Right ventricle myocardium superior (tissue), 1 donor: ENCODE measurements around the gene HOXC12. TPM values are rescaled to one million over a fixed set of nuclear protein-coding genes. Genes with fewer than 3 reads are reported as not detected.

Experiments used
- ATAC-seq: fragments of 200-7000 bp; cut with Tn5 transposase; one replicate; pipeline ENCODE4 v1.9.1; 2020; ENCODE audit warnings: mild to moderate bottlenecking; ENCODE audit not compliant: poor library complexity
- DNase-seq: peaks from one replicate; pipeline ENCODE4 v3.0.0-alpha.2; 2020
- intact Hi-C: fragments of 100-400 bp; cut with DNase I; formaldehyde crosslinking; loops from one replicate; pipeline ENCODE4 v1.11.2; 2022
- total RNA-seq: library from RNA; stranded (reverse); fragmentation: NEBNext Ultra II Directional; extraction: Animal tissue kit (Norgen Biotek cat#: 25700); gene quantifications from one replicate; pipeline ENCODE4 v1.2.1, GENCODE V29; 2021
- donor health status: DM: no; HTN: yes; CAD: no; lungs with severe emphysema.

HOXC12 gene
- total RNA-seq, 1 donor from 2014 or later: not detected

DNA sequence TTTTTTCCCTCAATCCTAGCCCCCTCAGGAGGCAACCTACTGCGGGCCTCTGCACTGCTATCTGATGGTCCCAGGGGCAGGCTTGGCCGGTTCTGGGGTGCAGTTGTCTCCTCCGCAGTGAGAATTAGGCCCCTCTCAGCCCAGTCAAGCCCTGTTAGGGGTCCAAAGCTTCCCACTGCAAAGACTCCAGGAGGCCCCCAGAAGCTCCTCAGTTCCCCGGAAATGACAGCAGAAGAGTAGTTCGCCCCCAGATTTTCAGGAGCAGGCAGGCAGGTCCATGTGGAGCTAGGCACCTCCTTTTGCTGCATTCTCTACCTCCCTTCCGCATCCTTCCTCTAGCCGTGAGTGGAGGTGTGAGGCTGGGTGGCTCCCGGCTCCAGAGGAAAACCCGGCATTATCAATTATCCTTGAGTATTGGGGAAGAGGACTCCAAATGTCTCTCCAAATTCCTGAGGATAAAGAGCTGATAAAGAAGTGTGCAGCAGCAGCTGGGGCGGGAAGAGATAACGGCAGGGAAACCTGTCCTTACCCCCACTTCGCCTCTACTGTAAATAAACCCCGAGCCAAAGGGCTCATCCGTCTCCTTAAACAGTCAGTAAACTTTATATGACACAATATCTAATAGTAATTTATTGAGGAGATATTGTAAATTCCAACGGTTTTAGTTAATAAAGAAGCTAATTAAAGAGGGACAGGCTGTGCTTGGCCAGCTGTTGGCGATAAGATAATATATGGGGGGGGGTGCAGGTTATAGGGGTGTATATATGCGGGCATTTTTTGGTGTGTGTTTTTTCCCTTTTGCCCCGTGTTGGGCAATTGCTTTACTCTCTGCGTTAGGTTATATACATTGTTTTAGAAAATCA is 641 bp upstream of the HOXC12 start:
- intact Hi-C loops: no loop called here
- ATAC-seq (no peak), DNase-seq (no peak)

- intact Hi-C loops: no loop called here
- DNase-seq: no peak
- no peak for ATAC-seq
These were observed 503 bp downstream of the HOXC12 start for GRCh38 chr12:53955036-53955775.

DNA sequence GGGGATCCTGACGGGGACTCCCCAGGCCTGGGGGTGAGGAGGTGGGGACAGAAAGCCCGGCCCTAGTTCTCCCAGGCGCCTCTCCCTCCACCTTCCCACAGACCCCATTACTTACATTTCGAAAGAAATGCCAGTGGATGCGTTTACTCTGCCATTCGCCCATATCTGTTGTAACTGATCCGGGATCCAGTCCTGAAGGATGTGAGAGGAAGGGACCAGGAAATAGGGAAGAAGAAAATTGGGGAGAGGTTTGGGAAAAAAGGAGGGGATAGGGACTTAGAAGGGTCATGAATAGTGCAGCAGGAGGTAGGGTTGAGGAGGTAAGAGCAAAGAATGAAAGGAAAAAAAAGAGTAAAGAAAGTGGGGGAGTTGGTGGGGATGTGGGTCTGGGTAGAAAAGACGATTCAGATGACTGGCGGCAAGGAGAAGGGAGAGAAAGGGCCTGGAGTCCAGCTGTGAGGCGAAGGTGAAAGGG is 1.1 kb downstream of the HOXC12 start:
- no peak for DNase-seq
- ATAC-seq: no peak
- intact Hi-C loops: no loop called here

DNA sequence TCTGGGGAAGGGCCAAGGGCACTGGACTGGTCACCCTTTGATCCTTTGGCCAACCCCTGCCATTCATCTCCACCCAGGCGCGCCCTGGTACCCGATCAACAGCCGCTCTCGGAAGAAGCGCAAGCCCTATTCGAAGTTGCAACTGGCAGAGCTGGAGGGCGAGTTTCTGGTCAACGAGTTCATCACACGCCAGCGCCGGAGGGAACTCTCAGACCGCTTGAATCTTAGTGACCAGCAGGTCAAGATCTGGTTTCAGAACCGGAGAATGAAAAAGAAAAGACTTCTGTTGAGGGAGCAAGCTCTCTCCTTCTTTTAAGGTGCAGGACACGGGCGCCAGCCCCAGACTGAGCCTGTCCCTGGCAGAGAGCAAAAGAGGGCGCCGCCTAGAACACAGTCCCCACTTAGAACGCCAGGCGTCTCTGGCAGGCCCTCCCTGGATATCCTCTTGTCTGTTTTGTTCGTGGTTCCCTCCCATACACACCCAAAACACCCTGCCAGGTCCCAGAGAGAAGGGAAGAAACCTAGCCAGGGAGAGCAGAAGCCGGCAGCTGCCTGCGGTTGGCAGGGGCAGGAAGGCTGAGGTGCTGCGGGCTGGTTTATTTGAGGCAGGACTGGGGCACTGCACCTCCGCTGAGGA is 1.7 kb downstream of the HOXC12 start:
- DNase-seq (no peak), ATAC-seq (no peak)
- intact Hi-C loops: no loop called here

DNA sequence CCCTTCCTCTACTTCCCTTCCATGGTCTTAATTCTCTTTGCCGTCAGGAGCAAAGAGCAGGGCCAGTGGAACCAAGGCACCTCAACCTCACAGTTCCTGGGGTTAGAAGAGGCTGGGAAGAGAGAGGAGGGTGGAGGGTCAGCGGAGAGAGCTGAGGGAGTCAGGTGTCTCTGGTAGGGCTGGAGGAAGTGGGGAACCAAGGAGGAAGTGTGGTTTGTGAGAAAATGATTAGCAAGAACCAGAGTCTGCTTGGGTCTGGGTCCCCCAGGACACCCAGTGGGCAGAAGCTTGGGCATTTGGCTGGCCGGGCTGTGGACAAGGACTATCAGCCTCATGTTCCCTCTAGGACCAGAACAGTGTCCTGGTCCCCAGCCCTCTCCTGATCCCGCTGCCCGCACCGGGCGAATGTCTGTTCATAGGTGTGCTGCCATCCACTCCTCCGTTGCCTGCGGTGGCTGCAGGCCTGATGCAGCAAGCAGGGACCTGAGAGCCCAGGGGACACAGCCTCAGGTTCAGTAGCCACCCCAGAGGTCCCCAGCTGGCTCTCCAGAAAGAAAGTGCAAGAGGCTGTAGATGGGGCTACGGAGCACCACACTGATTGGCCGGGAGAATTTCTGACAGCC is 2.3 kb downstream of the HOXC12 start:
- ATAC-seq (no peak), DNase-seq (no peak)
- intact Hi-C loops: no loop called here

DNA sequence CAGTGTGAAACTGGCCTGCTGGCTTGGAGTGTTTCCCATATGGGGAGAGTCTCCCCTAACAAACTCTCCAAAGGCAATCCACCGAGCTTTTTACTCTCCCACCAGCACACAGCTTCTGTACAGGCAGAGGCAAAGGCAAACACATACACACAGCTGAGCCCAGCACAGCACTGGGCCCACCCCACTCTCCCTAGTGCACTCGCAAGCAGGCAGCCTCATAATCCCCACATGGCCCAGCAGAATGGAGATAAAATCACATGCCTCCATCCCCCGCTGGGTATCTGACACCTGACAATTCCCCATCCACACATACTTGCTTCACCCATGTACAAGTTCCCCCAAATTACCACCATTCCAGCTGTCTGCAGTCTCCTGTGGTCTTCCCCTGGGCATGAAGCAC is 3.4 kb downstream of the HOXC12 start:
- ATAC-seq: no peak
- intact Hi-C loops: no loop called here
- DNase-seq: no peak

GRCh38 chr12:53959314-53959713 is 4.6 kb downstream of the HOXC12 start:
- no peak for ATAC-seq
- DNase-seq: no peak
- intact Hi-C loops: no loop called here

DNA sequence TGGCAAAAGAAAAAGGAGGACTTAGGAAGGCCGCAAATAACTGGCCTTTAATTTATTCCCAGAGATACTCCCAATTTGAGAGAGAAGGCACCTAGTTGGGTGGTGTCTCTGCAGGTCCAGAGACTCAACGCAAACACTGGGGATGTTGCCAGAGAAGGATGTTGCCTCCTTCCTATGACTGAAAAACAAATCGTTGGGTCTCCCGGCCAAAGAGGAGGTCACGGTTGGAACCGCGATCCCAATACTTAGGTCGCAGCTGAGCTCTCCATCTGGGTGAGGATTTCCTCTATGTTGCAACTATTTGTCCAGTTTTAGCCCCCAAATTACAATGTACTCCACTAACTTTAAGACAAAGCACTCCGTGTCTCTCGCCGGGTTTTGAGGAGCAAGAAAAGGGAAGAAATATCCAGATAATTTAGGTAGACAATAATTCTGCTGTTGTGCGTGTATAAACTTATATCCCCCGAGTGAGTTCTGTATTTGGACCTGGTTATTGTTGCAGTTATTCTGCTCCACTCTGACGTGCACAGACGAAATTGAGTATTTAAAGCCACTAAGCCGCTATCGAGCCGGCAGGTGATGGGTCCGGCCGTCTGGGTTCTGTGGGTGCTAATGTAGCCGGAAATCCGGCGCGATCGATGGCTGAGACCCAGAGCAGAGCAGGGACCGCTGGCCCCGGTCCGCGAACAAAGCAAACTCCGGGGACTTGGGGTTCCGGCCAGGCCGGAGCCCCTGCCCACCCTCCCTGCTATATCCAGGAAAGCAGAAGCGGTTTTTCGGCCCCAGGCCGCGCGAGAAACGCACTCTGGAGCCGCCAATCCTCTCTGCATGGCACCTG is 5.7 kb downstream of the HOXC12 start:
- ATAC-seq (no peak), DNase-seq (no peak)
- intact Hi-C loops: no loop called here

DNA sequence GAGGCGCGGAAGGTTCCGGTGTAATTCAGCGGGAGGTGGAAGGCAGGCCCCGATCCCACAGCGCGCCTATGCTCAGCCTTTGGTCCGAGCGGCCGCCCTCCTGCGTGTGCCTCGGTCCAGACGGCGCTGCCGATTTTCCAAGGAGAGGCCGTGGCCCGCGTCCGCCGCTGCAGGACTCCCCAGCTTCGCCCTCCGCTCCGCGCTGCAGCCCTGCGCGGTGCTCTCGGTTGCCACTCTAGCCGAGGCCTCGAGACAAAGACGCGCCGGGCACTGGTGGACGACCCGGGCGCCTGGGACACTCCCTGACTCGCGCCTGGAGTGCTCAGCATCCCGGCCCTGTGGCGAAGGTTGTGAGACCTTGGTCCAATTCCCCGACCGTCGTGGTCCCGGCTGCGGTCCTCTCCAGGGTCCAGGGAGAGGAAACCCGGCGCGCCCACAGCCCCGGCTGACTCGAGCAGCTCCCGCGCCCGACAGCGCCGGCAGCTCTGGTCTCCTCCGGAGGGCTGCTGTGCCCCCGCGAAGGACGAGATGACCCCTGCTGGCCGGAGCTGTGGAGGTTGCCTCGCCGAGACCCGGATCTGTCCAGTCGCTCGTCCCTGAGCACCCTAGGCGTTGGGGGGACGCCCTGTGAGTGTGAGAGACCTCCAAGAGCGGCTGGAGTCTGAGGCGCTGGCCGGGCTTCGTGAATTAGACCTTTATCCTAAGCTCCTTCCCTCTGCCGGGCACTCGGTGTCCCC is 6.5 kb downstream of the HOXC12 start:
- DNase-seq (no peak), ATAC-seq (no peak)
- intact Hi-C loops: no loop called here

- no peak for ATAC-seq
- intact Hi-C loops: no loop called here
These were observed 8.3 kb downstream of the HOXC12 start for GRCh38 chr12:53963005-53963404.

GRCh38 chr12:53963434-53964314 is 9.0 kb downstream of the HOXC12 start:
- intact Hi-C loops: no loop called here
- ATAC-seq (no peak), DNase-seq (no peak)

More at GRCh38 chr12:53963005-53963404, 8.3 kb downstream of the HOXC12 start:
- no peak for DNase-seq

- intact Hi-C loops: no loop called here
- ATAC-seq (no peak), DNase-seq (no peak)
These were observed 9.6 kb downstream of the HOXC12 start for GRCh38 chr12:53964315-53964713.

DNA sequence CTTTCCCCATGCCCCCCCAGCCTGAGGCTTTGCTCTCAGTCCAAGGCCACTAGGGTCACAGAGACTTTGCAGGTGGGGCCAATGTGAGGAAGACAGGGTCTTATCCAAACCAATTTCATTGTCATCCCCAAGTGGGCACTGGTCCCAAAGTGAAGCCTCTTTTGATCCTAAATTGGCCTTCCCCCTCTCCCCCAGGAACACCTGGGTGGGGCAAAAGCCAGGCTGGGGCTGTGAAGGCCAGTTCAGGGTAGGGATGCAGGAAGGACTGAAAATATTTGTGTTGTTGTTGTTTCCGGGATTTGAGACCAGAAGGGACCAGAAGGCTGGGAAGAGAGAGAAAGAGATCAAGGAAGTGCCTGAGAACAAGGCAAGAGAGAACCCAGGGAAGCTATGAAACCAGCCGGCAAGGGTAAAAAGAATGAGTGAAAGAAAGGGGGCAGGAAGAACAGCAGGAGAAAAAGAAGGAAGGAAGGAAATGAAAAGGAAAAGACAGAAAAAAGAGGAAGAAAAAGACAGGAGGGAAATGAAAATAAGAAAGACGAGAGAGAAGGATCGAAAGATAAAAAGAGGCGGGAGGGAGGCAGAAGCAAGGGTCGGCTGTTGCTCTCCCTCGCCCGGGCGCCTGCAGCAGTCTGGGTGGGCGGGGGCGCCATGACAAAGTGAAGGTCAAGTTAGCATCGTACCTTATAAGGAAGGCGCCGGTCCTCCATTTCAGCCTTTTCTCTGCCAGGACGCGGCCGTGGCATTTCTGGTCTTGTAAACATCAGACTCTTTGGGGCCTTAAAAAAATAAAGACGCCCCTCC is 10.8 kb downstream of the HOXC12 start:
- ATAC-seq (no peak), DNase-seq (no peak)

GRCh38 chr12:53966085-53966384 is 11.3 kb downstream of the HOXC12 start:
- no peak for DNase-seq
- intact Hi-C loops: no loop called here
- no peak for ATAC-seq

More for the DNA sequence above, 10.8 kb downstream of the HOXC12 start:
- intact Hi-C loops: no loop called here

- DNase-seq (no peak), ATAC-seq (no peak)
- intact Hi-C loops: no loop called here
These were observed 11.9 kb downstream of the HOXC12 start for GRCh38 chr12:53966385-53967133.
